Measurements from ENCODE around the gene GRID1.
"Not testable (repeated sequence)": the region's sequence is repeated elsewhere in the genome, so short reads cannot be mapped to it uniquely, and the experiment has no call there.

Gene GRID1

GRCh38 chr10:85851934-85852333, 514.7 kb downstream of the GRID1 start:
- DNase-seq, result no peak

GRCh38 chr10:85851325-85851724, 515.3 kb downstream of the GRID1 start:
- DNase-seq, result no peak

DNA sequence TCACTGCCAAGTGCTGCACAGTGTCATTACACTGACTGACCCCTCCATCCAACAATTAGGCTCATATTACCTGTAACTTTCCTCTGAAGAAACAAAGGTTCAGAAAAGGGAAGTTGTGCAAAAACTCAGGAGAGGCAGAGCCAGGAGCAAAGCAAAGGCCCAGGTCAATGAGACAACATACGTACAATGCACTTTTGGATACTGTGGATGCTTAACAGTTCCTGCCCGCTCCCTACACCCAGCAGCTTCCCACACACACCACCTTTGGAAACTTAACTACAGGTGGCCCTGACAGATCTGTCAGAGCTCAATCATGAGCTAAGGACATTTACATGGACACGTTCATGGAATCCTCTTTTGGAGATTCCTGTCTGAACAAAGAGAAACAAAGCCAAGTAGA, 515.9 kb downstream of the GRID1 start:
- DNase-seq, result no peak

GRCh38 chr10:85849315-85849714, 517.3 kb downstream of the GRID1 start:
- DNase-seq, result no peak

DNA sequence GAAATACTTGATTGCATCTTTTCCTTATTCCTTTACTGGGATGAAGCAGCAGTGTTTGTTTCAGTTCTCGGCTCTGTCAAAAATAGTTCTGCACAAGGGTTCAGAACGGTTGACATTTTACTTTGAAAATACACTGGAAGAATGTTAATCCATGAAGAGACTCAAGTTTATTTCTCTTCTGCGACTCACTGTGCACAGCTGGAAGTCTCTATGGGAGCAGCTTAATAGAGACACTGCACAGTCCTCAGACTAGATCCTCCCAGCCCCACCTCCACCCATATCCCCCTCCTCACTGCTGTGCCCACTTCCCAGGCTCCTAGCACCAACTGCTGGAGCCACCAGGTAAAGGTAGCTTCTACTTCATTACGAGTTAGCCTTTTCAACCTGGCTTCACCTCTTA, 517.8 kb downstream of the GRID1 start:
- DNase-seq, result no peak

- DNase-seq, result no peak
Observed at GRCh38 chr10:85847085-85847484, 519.5 kb downstream of the GRID1 start.

DNA sequence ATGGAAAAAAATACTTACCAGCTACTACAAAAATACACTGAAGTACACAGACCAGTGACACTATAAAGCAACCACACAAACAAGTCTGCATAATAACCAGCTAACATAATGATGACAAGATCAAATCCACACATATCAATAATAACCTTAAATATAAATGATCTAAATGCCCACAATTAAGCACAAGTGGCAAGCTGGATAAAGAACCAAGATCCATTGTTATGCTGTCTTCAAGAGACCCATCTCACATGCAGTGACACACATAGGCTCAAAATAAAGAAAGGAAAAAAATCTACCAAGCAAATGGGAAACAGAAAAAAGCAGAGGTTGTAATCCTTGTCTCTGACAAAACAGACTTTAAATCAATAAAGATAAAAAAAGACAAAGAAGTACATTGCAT, 527.9 kb downstream of the GRID1 start:
- not testable (repeated sequence) for DNase-seq

DNA sequence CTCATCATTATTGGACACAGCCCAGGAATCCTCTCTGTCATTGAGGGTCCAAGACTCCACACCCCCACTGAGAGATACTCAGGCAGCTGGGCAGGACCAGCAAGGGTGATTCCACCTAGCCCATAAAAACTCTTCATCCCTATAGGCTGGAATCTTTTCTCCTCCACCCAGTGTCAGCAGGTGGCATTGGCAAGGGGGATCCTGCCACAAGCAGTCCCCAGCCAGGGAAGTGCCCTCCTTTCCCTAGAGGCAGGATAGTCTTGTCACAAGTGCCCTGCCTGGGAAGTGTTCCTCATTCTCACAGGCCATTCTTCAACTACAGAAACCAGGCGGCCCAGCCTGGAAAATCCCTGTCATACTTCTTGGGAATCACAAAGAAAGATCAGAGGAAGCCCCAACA, 533.6 kb downstream of the GRID1 start:
- no peak for DNase-seq

DNA sequence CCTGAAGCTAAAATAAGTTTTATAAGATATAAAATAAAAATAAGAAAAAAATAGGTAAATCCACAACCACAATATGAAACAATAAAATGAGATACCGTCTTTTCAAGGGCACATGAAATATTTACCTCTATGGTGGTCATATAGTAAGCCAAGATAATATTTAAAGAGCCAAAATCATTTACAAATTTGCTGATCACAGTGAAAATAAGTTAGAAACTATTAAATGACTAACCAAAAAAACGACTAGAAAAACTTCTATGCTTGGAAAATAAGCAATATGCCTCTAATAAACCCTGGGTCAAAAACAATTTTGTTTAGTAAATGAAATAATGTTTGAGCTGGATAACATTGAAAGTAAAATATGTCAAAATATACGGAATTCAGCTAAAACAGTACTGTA, 535.2 kb downstream of the GRID1 start:
- no peak for DNase-seq

DNA sequence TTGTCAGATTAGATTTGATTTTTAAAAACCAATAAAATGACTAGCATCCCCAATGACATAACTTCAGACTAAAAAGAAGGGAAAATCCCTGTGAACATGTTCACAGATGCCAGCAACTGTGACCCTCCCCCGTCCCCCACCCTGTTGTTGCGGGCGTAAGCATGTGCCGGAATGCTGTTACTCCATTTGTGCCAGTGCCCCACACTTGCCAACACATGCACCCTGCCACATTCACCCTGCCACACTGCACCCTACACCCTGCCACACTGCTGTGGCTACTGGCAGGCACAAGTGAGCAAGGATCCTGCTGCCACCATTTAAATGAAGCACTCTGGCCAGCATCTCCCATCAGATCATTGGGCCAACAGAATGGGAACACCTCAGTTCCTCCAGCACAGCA, 540.2 kb downstream of the GRID1 start:
- no peak for DNase-seq

GRCh38 chr10:85811405-85811804, 555.2 kb downstream of the GRID1 start:
- DNase-seq, result no peak

DNA sequence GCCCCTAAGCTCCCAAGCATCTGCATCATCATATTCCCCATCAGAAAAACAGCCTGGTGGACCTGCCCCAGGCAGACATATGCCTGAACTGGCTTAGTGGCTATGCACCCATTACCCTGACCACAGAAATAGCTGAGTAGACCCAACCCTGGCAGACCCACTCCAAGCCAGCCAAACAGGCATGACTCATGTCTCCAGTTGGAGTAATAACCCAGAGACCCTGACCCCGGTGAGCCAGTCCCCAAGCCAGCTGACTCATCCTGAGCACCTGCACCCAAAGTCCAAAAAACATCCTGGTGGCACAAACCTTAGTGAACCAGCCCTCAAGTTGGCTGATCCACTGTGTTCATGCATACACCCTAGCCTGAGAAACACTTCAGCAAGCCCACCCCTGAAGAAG, 555.9 kb downstream of the GRID1 start:
- no peak for DNase-seq

- no peak for DNase-seq
Observed at GRCh38 chr10:85795460-85795859, 571.1 kb downstream of the GRID1 start.

GRCh38 chr10:85794553-85794952, 572.0 kb downstream of the GRID1 start:
- no peak for DNase-seq

DNA sequence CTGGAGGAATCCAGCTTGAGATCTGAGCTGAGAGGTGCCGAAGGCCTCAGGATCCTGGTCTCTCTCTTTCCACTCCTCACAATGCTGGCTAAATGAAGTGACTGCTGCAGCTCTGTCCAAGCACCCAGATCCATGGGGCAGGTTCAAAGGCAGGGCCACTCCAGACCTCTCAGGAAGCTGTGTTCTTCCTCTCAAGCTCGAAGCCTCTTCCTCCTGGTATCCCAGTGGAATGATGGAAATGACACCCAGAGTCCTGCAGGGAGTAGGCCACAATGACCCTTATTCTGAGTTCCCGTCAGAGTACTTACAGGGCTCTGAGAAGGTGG, 574.1 kb downstream of the GRID1 start:
- no peak for DNase-seq

GRCh38 chr10:85791818-85792532, 574.6 kb downstream of the GRID1 start:
- DNase-seq, result no peak

- DNase-seq, result no peak
Observed at GRCh38 chr10:85789982-85790789, 576.4 kb downstream of the GRID1 start.

DNA sequence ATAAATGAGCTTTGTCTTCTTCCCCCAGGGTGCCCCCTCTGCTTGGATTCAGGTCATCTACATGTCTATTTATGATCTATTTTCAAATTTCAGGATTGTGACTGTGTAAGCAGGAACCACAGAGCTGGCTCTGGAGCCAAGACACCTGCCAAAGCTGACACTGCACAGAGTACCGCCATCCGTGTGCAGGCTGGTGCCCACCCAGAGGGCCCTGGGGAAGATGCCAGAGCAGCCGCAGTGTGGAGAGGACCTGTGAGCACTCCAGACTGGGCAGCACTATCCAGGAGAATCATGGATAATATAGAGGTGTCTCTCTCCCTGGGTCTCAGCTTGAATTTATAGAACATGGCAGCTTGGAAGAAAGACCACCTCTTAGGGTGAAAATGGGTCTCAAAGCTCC, 577.5 kb downstream of the GRID1 start:
- no peak for DNase-seq

DNA sequence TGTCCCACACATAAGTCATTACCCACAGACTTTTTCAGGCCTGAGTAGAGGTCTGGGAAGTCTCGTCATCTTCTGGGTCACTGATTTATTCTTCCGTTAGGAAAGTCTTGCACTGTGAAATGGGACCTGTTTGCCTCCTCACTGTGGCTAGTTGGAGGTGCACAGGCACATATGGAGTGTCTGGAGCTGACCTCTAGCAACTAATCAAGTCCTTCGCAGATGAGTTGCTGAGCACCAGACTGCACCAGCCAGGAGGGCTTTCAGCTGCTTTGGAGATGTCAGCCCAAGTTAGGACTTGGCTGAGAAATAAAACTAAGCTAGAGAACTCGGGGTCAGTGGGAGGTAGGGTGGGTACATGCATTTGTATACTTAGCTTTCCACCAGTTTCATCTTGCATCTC, 578.0 kb downstream of the GRID1 start:
- DNase-seq, result no peak

DNA sequence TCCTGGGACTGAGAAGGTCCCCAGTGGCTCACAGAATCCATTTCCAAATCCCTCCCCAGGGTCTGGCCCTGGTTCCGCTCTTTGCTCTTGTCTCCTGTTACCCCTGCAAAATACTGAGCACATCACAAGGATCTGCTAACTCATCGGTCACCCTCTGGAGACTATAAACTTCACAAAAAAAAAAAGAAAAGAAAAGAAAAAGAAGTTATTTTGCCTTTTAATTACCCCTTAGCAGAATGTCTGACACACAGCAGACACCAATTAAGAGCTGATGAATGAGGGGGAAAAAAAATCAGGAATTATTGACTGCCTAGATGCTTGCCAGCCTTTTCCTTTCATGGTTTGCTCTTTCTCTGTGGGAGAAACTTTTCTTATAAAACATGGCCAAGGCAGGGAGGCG, 578.7 kb downstream of the GRID1 start:
- DNase-seq, result no peak

DNA sequence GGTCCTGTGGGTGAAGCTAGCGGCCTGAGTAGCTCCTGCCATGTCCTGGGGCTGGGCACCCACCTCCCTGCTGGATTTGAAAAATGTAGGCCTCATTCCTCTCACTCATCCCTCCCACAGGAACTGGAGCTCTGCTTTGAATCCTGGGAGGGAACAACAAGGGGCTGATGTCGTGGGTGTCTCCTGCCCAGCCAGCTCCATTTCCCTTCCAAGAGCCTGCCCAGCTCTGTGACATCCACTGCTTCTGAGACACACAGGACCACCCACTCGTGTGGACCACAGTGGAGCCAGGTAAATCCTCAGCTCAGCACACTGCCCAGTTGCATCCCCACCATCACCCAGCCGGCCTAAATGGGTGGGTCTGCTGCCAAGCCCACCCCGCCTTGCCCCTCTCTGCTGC, 579.2 kb downstream of the GRID1 start:
- DNase-seq, result no peak

DNA sequence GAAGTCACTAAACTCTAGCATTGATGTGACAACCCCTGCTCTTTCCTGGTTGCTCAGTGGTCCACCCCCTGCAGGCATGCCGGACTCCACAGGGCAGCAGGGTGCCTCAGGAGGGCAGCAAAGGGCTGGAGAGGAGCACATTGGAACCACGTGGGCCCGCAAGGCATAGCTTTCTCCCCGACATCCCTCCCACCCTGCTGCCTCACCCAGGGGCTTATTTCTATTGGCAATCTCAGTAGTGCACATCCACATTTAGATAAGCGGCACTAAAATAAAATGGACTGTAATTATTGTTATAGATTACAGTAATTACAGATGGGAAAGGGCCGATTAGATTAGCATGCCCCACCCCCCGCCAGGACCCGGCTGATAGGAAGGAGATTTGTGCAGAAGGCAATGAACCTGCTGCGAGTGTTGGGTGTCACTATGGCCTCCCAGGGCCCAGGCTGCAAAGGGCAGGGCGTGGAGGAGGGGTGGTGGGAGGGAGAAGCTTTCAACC, 580.1 kb downstream of the GRID1 start:
- DNase-seq, result no peak

GRCh38 chr10:85784792-85785191, 581.8 kb downstream of the GRID1 start:
- DNase-seq, result no peak

GRCh38 chr10:85781404-85781803, 585.2 kb downstream of the GRID1 start:
- DNase-seq, result no peak

GRCh38 chr10:85778074-85778473, 588.5 kb downstream of the GRID1 start:
- DNase-seq, result no peak

Measured in effector CD4-positive, alpha-beta T cell (primary cell).